Small intestine (tissue), 7 donors: Measurements from ENCODE around the gene GYS2. TPM values are rescaled to one million over a fixed set of nuclear protein-coding genes. Genes with fewer than 3 reads are reported as not detected.

Experiments used
- DNase-seq, 2 donors: peaks; one replicate each; pipeline versions ENCODE4 v3.0.0 to v3.0.0-alpha.2; 2013
- FAIRE-seq: peaks from 2 replicates; lab custom pipeline; 2012; peaks lifted over from hg19 to GRCh38; lab: Jason Lieb, UNC
- H3K27ac ChIP-seq, 3 donors: one replicate each; pipeline ENCODE4 v1.5.1; 2013; ENCODE audit warnings: low read length in 2 of 3, mild to moderate bottlenecking in 2 of 3, control low read depth in 1 of 3, inconsistent platforms in 1 of 3, low read depth in 1 of 3, moderate library complexity in 1 of 3
- H3K27me3 ChIP-seq, 3 donors: one replicate each; pipeline ENCODE4 v1.6.1; 2013; ENCODE audit warnings: low read length in 3 of 3, inconsistent platforms in 1 of 3; ENCODE audit not compliant: control insufficient read depth in 3 of 3, insufficient read depth in 3 of 3
- H3K36me3 ChIP-seq, 3 donors: one replicate each; pipeline ENCODE4 v1.6.1; 2013; ENCODE audit warnings: low read length in 3 of 3, inconsistent platforms in 1 of 3, low read depth in 1 of 3, mild to moderate bottlenecking in 1 of 3, moderate library complexity in 1 of 3; ENCODE audit not compliant: control insufficient read depth in 3 of 3, insufficient read depth in 2 of 3
- H3K4me1 ChIP-seq, 3 donors: one replicate each; pipeline ENCODE4 v1.6.1; 2013; ENCODE audit warnings: low read length in 2 of 3, inconsistent platforms in 1 of 3, low read depth in 1 of 3, mild to moderate bottlenecking in 1 of 3, moderate library complexity in 1 of 3; ENCODE audit not compliant: control insufficient read depth in 3 of 3, insufficient read depth in 2 of 3
- H3K4me3 ChIP-seq, 3 donors: one replicate each; pipeline ENCODE4 v1.5.1; 2013; ENCODE audit warnings: low read length in 3 of 3, control low read depth in 1 of 3, inconsistent platforms in 1 of 3, low read depth in 1 of 3, mild to moderate bottlenecking in 1 of 3, moderate library complexity in 1 of 3
- H3K9me3 ChIP-seq, 2 donors: one replicate each; pipeline ENCODE4 v1.6.1; 2013; ENCODE audit warnings: low read depth in 1 of 2, low read length in 1 of 2; ENCODE audit not compliant: control insufficient read depth in 2 of 2, insufficient read depth in 1 of 2
- WGBS, 3 donors: extraction: QIAGEN DNeasy Blood & Tissue Kit; methylation state at CpG; one replicate each; pipeline ENCODE4 v1.1.7; 2013; 5-methylcytosine and 5-hydroxymethylcytosine counted together
- polyA plus RNA-seq, 4 donors: library from polyadenylated mRNA; stranded (reverse) in 3 of 4; unstranded in 1 of 4; fragments of 200-250 nt in 3 of 4; fragments of 120-200 nt in 1 of 4; gene quantifications; one replicate each; pipeline versions ENCODE4 v1.2.1 to v1.2.3, GENCODE V29; 2013
- donor health status: healthy with polysubstance abuse.
- donor health status: control.
- donor health status: control.
- donor health status: Bipolar disorder and iron deficiency.
- donor health status: healthy.

The GYS2 gene
- polyA plus RNA-seq, 4 donors, result 0.01 to 0.03 TPM; not detected in 2

DNA sequence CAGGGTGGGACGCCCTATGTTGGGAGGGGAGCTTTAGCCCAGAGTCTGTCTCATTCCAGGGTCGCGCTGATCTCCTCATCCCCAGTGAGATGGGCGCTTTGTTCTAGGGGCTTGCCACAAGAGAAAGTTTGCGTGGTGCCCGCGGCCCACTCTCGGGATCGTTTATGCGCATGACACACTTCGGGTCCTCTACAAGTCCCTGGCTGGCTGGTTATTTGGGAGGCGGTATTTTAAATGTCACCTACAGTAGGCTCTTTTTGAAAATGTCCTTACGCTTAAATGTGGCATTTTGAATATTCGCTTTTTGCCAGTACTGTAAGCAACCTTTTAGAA lies 102.5 kb downstream of the GYS2 start:
- DNase-seq, result peak in 1 of 2 donors; percentile 13
- peak overlapping the region; percentile 82 to 98 (median 95) for H3K4me3 ChIP-seq
- H3K9me3 ChIP-seq, result no peaks in the 10 kb centered on the region
- 0 to 1% (median 1%) methylated on average over 14 of the region's 14 CpGs for WGBS, 3 donors
- peak overlapping the region; percentile 47 to 93 (median 85) for H3K27ac ChIP-seq
- H3K27me3 ChIP-seq, result no peaks in the 10 kb centered on the region
- peaks cover 4 to 14% (median 5%) of the 10 kb centered on the region in 3 donors for H3K4me1 ChIP-seq
- FAIRE-seq, result no peak
- peaks cover 0 to 3% (median 2%) of the 10 kb centered on the region in 3 donors for H3K36me3 ChIP-seq

DNA sequence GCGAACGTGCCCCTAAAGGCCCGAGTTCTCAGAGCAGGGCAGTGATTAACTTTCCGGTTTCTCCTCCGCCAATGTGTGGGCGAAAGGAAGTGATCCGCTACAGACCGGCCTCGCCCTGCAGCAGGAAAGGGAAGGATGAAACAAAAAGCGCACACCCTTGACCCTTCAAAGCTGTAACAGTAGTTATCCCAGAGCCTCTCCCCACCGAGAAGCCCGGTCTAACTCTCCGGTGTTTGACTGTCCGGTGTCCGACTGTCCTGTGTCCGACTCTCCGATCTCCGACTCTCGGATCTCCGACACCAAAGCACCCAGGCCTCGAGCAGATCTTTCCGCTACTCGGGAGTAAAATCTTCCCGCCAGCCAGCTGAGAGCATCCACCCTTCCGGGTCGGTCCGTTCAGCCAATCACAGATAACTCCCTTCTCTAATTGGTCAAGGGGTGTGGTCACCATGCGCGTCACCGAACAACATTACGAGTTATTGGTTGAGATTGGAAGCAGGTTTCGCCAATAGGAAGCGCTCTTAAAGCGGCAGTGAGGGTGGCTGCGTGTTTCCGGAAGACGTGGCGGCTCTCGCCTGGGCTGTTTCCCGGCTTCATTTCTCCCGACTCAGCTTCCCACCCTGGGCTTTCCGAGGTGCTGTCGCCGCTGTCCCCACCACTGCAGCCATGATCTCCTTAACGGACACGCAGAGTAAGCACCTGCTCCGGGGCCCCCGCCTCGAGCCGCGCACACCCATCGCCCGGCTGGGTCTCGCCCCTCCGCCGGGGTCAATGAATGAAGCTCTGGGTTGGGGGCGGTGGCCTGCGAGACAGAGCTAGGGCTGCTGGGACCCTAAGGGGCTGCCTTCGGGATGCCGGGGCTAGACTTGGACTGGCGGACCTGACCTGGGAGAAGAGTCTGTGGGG lies 103.1 kb downstream of the GYS2 start, which contains the start of the genes GOLT1B and RECQL:
TSS of gene GOLT1B (plus strand) at position 532 of the 906 bp plus-strand sequence. CDS start at position 667, 135 bp downstream.
TSS of gene RECQL (minus strand) at position 378 of the 906 bp plus-strand sequence. CDS start 2,065 bp downstream, outside the sequence.
- DNase-seq, result peak; percentile 97 to 99
- H3K4me3 ChIP-seq, result peak within 1 kb of the TSS; percentile 82 to 98 (median 95)
- no peaks in the 10 kb centered on the region for H3K9me3 ChIP-seq
- H3K4me1 ChIP-seq, result peaks cover 4 to 14% (median 5%) of the 10 kb centered on the region in 3 donors
- FAIRE-seq, result no peak
- WGBS, 3 donors, result 0% methylated on average over 58 to 61 of the region's 61 CpGs
- peak within 1 kb of the TSS; percentile 47 to 94 (median 85) for H3K27ac ChIP-seq
- H3K27me3 ChIP-seq, result no peaks in the 10 kb centered on the region
- H3K36me3 ChIP-seq, result peaks cover 0 to 4% (median 3%) of the 10 kb centered on the region in 3 donors

DNA sequence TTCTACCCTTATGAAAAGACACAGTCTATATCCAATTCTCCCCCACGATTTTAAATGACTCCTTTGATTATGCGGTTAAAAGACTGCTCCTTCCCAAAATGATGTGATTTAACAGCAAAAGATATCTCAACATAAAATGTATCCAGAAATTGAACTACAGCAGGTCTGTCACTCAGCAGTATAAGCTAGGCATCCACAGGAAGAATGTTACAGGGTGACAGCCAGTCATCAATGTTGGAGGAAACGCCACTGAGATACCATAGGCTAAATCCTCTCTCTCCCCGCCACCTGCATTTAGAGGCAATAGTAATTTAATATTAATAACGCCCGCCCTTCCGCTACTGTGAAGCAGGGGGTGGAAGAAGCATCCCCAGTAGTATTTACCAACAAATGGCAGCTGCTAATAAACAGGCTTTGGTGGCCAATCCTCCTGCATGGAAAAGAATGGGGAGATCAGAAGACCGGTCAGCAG lies 103.8 kb downstream of the GYS2 start:
- FAIRE-seq (no peak), DNase-seq (no peak)
- H3K27me3 ChIP-seq, result no peaks in the 10 kb centered on the region
- H3K36me3 ChIP-seq, result peaks cover 0 to 5% (median 4%) of the 10 kb centered on the region in 3 donors
- WGBS, 3 donors, result 8 to 10% (median 9%) methylated on average over 8 of the region's 8 CpGs
- no peaks in the 10 kb centered on the region for H3K9me3 ChIP-seq
- H3K27ac ChIP-seq, result peak overlapping the region; percentile 46 to 94 (median 84)
- peaks cover 4 to 14% (median 5%) of the 10 kb centered on the region in 3 donors for H3K4me1 ChIP-seq
- peak overlapping the region; percentile 82 to 98 (median 95) for H3K4me3 ChIP-seq

DNA sequence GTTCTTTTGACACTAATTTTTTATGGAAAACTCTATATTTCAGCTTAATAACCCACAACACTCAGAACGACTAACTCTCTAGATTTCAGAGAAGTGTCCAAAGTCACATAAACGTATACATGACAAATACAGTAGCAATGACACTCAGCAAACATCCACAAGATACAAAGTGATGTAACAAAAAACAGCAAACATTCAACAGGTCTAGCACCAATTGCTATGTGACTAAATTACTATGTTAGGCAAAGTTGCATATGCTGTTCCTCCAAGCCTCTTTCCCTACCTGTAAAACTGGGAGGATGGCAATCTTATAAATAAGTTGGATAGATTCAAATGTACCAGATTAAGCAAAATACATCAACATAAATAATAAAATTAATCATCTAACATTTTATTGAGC lies 104.9 kb downstream of the GYS2 start:
- Histone ChIP-seq H3K27ac (no peak overlapping the region), H3K36me3 (peaks cover 0 to 8% (median 5%) of the 10 kb centered on the region in 3 donors), H3K4me3 (no peak overlapping the region), H3K27me3 (no peaks in the 10 kb centered on the region), H3K4me1 (peaks cover 4 to 14% (median 5%) of the 10 kb centered on the region in 3 donors), H3K9me3 (no peaks in the 10 kb centered on the region)
- no peak for FAIRE-seq
- DNase-seq, result no peak
- WGBS, 3 donors, result 66 to 76% (median 68%) methylated on average over 2 of the region's 2 CpGs

Other genes with a start within 250 kb of the GYS2 start
- gene IAPP, start 231.9 kb downstream of the GYS2 start, polyA plus RNA-seq, result 1 to 10 TPM in 2 of 4 donors, not detected in 2; 1.4 to 3.4 TPM
- 10 to 100 TPM; 18.0 to 29.3 (median 26.2) TPM for gene PYROXD1, start 167.2 kb downstream of the GYS2 start, polyA plus RNA-seq
- gene RECQL, start 103.2 kb downstream of the GYS2 start, polyA plus RNA-seq, result 10 to 100 TPM in 2 of 4 donors, 1 to 10 TPM in 2; 5.7 to 18.7 (median 11.4) TPM
- gene GOLT1B, start 103.1 kb downstream of the GYS2 start, polyA plus RNA-seq, result 10 to 100 TPM in 3 of 4 donors, 1 to 10 TPM in 1; 9.4 to 26.2 (median 12.9) TPM
- gene SPX, start 78.6 kb downstream of the GYS2 start, polyA plus RNA-seq, result under 1 TPM in 2 of 4 donors, not detected in 2; 0.28 to 0.58 TPM
- 100 to 1,000 TPM in 3 of 4 donors, 10 to 100 TPM in 1; 19.5 to 513 (median 154) TPM for gene LDHB, start 53.0 kb upstream of the GYS2 start, polyA plus RNA-seq
- 1 to 10 TPM in 3 of 4 donors, under 1 TPM in 1; 0.22 to 5.6 (median 1.7) TPM for gene KCNJ8, start 169.9 kb upstream of the GYS2 start, polyA plus RNA-seq